Thoracic aorta endothelial cell (primary cell): ENCODE measurements around the gene KCNH8. TPM values are rescaled to one million over a fixed set of nuclear protein-coding genes. Genes with fewer than 3 reads are reported as not detected.

ENCODE experiments used
- small RNA-seq: library from RNA; depleted of rRNA; stranded (forward); fragments of <200 nt; gene quantifications from one replicate; pipeline ENCODE3, GENCODE V24; 2012
- total RNA-seq: library from RNA; depleted of rRNA; stranded (reverse); fragments of >200 nt; gene quantifications from 2 replicates; pipeline ENCODE4 v1.2.3, GENCODE V29; 2012

The KCNH8 gene
- under 0.01 TPM in 1 of 2 replicates, not detected in the other for total RNA-seq

DNA sequence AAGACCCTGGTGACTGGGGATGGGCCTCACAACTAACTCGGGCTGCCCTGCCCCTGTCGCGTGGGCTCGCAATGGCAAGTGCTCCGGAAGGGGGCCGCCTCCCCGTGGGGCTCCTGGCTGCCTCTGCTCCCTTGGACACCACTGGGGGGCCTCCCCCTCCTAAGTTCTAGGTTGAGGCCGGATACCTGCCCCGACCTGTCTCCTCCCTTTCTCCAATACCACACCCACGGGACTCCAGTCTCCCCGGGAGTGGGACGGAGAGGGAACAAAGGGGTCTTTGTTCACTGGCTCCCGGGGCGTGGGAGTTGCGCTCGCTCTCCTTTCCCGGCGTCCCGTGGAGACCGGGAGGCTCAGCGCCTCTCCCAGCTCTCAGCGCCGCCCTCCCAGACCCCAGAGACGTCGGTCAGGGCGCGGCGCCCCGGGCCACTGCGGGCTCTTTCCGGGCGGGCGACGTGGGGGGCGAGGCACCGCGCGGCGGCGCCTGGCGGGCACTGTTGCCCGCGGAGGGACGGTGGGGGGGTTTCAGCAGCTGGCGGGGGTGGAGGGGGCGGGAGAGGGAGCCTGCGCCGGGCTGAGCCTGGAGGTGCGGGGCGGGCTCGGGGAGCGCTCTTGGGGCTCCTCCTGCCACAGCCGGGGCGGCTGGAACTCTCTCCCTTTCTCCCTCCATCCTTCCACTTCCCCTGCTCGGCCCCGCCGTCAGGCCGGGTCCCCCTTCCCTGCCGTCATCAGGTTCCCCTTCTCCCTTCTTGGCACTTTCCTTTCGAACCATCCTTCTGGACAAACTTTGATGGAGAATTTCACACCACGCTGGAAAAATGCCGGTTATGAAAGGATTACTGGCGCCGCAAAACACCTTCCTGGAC lies at the start of gene KCNH8:
TSS of gene KCNH8 (plus strand) at position 606 of the 863 bp plus-strand sequence. CDS start at position 816, 210 bp downstream.

Small RNAs within 50 kb of the gene (small RNA-seq; reads per million reads assigned to genes)
- gene MIR4791 = not detected
